Measurements from ENCODE around the gene SMIM23.

Gene SMIM23

DNA sequence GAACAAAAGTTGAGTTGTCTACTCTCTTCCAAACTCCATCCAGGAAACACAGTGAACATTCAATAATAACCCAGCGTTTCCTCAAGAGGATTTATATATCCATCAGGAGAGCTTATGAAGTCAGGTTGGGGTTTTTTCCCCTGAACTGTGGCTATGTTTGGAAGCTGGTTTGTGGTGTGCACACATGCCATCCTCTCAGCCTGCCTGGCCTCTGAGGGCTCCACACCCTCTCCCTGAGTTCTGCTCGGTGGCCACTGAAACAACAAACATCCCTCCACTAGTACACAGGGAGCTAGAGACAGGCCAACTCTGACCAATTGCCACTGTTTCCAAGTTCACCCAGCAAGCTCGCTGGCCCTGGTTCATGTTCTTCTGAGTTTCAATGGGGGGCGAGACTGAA is 35.7 kb downstream of the SMIM23 start:
- no peak for DNase-seq

DNA sequence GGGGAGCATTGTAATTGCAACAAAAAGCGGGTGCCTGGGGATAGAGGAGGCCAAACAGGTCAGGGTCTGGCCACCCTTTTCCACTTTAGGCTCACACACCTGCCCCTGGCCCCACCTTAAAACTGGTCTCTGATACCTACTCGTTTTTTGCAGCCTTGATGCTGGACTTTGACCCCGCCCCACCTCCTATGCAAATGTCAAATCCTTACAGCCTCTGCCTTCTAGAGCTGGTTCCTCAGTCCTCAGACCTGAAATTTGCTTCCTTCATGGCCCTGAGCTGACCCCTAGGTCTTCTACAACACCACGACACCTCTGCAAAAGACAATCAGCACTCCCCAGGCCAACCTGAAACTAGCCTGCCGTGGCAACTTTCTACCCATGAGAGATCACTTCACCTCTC is 37.7 kb downstream of the SMIM23 start:
- no peak for DNase-seq

DNA sequence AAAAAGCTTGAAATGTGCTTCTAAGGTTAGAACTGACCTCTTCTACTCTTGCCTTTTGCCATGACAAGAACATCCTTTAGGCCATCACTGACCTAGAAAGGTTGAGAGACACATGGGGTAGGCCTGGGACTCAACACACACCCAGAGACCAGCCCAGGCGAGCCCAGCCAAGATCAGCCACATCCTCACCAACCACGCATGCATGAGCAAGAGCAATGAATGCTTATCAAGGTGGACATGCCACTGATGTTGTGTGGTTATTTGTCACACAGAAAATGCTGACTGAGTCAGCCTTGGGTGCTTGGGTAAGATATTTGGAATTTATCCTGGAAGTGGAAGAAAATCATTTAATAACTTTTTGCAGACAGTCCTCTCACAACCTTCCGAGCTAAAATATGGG is 39.4 kb downstream of the SMIM23 start:
- DNase-seq = no peak

DNA sequence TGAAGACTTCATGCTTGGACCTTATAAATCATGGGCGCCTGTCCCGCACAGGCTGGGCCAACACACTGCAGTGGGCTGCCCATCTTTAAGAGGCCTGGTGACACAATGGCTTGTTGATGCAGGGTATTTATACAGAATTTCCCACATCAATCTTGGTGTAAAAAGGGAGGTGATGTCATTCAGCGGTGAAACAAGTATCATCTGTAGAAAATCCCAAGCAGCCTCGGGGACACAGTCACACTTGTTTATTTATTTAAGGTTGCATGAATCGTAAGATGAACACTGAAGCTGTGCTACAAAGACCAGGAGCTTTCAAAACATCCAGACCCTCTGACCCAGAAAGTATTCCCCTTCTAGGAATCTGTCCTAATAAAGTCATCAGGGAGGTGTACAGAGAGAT is 40.5 kb downstream of the SMIM23 start:
- no peak for DNase-seq

DNA sequence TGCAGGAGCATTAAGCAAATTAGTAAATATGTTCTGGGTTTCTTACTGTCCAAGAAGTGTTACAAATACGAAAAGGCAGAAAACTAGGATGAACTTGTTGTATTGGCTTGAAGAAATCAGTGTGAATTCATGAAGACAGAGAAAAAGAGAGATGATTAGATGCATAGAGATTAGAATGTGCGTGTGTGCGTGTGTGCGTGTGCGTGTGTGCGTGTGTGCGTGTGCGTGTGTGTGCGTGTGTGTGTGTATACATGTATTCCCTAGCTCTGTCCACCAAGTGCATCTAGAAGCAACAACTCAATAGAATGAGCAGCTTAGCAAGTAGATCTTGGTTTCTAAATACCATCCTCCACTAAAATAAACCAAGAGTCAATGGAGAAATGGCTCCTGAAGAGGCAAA is 41.5 kb downstream of the SMIM23 start:
- no peak for DNase-seq

DNA sequence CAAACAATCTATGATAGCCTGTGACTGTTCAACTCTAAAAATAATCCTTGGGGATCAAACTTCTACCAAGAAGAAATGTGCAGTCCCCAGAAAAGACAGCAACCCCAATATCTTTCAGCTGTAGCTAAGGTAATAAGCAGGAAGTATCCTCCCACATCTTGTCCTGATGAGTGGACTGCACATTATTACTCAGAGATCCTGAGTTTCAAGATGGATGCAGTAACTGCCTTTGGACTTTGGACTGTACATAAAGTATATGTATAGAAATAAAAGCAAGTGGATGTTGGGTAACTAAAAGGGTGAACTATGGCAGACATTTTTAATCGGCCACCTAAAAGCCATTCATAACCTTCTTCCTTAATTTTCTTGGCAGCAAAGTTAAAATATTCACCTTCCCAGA is 45.1 kb downstream of the SMIM23 start:
- DNase-seq = no peak

DNA sequence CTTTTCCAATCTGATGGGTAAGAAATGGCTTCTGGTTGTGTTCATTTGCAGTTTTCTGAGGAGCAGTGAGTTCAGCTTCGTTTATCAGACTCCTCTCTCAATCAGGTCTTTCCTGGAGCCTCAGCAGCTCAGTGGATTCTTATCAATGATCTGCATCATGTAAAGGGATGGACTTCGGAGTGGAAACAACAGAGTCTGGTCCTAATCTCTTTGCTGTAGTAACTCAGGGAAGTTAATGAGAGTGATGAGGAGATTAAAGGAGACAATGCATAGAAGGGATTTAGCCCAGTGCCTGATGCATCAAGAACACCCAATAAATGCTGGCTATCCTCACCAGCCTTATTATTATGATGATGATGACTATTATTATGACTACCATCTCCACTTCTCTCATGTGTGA is 47.2 kb downstream of the SMIM23 start:
- no peak for DNase-seq

DNA sequence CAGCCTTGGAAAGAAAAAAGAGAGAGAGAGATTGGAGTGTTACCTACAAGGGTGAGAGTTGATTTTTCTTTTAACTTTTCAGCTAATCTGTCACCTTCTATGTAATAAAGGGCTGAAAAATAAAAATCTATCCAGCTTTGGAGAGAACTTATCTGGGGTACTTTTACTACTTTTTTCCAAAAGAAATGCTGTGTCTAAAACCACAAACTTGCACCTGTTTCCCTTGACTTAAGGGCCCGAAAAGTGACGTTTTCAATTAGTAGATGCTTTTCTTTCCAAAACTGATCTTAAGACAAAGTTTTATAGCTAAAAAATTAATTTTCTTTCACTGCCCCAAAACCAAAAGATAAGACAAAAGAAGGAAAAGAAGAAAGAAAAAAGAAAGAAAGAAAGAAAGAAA is 48.8 kb downstream of the SMIM23 start:
- no peak for DNase-seq

DNA sequence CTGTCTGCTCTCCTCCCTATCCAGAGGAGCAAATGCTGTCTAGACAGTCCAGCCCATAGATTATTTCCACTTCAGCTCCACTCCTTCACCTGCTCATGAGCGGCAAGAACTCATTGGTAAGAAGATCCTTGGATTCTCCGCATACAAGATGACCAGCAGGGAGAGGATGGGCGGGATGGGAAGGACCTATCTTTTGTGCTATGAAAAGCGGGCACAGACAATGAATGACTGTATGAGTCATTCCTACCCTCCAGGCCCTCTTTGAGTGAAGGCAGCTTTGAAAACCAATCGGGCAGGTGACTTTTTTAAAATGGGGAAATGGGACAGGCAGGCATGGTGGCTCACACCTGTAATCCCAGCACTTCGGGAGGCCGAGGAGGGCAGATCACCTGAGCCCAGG is 49.4 kb downstream of the SMIM23 start:
- no peak for DNase-seq

DNA sequence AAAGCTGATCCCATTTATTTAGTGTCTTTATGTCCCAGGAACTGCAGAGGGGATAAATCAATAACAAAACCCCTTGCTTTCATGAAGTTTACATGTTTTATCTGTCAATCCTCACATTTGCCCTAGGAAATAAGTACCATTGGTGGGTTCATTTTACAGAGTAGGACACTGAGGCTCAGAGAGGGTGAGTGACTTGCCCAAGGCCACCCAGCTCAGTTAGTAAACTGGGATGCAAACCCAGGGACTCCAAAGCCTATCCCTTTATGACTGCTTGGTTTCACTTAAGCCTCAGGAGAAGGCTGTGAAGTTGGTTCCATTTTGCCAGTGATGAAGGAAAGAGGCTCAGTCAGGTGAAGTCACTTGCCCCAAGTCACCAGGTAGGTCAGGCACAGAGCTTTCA is 51.9 kb downstream of the SMIM23 start:
- DNase-seq = no peak

DNA sequence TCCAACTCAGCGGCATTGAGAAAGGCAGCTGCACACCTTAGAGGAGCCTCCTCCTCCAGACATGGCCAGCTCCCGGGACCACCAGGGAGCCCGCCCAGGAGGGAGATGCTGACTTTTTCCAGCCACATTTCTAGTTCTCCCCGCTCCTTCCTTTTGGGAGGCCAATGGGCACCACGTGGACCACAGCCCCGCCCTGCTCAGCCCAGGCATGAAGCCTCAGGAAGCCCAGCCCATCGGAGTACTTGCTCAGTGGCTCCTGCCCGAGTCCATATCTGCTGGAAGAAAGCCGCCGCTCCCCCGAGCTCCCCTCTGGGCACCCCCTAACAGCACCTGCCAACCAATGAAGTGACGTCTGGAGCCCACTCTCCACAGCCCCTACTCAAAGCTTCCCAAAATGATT is 52.4 kb downstream of the SMIM23 start:
- DNase-seq = no peak

DNA sequence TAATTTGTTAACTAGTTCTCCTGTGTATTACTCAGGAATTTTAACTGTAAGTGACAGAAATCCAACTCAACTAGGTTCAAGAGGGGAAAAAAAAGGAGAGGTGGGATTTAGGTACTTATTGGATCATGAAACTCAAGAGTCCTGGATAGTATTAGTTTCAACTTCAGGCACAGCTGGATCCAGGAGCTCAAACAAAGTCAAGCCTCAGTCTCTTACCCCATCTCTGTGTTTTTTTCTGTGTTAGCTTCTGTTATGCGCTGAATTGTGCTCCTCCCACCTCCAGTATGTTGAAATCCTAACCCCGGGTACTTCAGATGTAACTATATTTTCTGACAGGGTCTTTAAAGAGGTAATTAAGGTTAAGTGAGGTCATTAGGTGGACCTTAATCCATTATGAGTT is 53.5 kb downstream of the SMIM23 start:
- no peak for DNase-seq

DNA sequence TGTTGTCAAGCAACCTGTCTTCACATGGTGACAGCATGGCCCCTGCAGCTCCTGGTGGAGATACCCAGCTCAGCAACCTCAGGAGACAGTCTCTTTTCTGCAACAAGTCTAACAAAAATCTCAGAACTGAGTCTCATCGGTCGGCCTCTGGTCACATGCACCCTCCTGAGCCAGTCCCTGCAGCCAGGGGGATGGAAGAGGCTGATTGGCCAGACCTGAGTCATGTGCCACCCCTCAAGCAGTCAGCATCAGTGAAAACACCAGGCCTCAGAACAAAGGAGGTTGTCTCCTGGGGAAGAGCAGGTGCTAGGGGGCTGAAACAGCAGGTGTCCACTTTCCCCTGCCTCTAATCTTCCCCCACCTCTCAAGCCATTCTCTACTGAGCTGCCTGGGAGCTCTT is 54.4 kb downstream of the SMIM23 start:
- no peak for DNase-seq
